Thyroid gland (tissue), 4 donors: ENCODE results near the gene CLDN34.

Source experiments
- POLR2A ChIP-seq, 2 donors: fragments of 450-650 bp; IDR thresholded peaks; one replicate each; pipeline ENCODE4 v1.6.1; 2017; ENCODE audit warnings: antibody characterized with exemption in 2 of 2, mild to moderate bottlenecking in 2 of 2, moderate library complexity in 1 of 2
- TF ChIP-seq, protein P1 (sequence below), 6 experiments: fragments of 200-600 bp in 3 of 6; fragments of 450-650 bp in 3 of 6; sonication (generic) in 3 of 6; IDR thresholded peaks; one replicate each; pipeline ENCODE4 v1.5.1; 2016 to 2019; ENCODE audit warnings: antibody characterized with exemption in 6 of 6, mild to moderate bottlenecking in 2 of 6, inconsistent platforms in 1 of 6, moderate library complexity in 1 of 6

DNA sequence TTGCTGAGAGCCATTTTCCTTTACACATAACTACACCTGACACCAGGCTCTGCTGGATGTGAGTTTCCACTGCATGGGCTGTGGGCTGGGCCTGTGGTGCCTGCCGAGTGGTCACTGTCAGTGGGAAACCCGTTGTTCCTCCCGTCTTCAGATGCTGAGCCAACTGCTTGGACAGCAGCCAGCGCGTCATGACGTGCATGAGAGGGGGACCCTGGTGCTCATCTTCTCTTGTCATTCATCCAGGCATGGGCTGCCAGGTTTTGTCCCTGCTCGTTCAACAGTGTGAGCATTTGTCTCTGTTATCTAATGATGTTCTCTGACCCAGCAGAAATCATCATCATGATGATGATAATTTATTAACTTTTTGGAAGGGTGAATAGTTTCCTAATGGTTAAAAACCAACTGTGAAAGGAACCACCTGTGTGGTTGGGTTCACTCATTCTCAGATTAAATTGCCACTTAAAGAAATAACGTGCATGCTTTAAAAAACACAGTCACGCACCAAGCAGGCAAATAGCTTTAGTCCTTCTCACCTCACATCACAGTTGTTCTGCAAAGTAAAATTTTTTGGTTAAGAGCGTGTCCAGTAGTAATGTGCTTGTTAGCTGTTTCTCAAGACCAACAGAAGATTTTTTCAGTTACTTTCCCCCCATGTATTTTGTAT lies 19.9 kb upstream of the CLDN34 start:
- TF ChIP-seq POLR2A (IDR thresholded peaks at IDR 0.05) = no peak
- TF ChIP-seq, protein P1, sequence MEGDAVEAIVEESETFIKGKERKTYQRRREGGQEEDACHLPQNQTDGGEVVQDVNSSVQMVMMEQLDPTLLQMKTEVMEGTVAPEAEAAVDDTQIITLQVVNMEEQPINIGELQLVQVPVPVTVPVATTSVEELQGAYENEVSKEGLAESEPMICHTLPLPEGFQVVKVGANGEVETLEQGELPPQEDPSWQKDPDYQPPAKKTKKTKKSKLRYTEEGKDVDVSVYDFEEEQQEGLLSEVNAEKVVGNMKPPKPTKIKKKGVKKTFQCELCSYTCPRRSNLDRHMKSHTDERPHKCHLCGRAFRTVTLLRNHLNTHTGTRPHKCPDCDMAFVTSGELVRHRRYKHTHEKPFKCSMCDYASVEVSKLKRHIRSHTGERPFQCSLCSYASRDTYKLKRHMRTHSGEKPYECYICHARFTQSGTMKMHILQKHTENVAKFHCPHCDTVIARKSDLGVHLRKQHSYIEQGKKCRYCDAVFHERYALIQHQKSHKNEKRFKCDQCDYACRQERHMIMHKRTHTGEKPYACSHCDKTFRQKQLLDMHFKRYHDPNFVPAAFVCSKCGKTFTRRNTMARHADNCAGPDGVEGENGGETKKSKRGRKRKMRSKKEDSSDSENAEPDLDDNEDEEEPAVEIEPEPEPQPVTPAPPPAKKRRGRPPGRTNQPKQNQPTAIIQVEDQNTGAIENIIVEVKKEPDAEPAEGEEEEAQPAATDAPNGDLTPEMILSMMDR (IDR thresholded peaks at IDR 0.05) = no peak
